TTC549 (cell line): Measurements from ENCODE around the gene NXPE1.
"Not testable (repeated sequence)": the region's sequence is repeated elsewhere in the genome, so short reads cannot be mapped to it uniquely, and the experiment has no call there.

Experiments
- FAIRE-seq: peaks from 2 replicates; lab custom pipeline; 2012; peaks lifted over from hg19 to GRCh38; lab: Jason Lieb, UNC

NXPE1 gene

GRCh38 chr11:114559425-114560310 is at the start of gene NXPE1:
Gene NXPE1, minus strand, starts transcription at chr11:114559881. Its CDS starts 8,680 bp downstream, at chr11:114551201.
- FAIRE-seq: no peak

- FAIRE-seq: no peak
These were observed 49.7 kb upstream of the NXPE1 start for GRCh38 chr11:114609429-114609828.

GRCh38 chr11:114608605-114609004 is 48.9 kb upstream of the NXPE1 start:
- FAIRE-seq: not testable (repeated sequence)

GRCh38 chr11:114607753-114608459 is 48.2 kb upstream of the NXPE1 start:
- no peak for FAIRE-seq

- FAIRE-seq: not testable (repeated sequence)
These were observed 47.1 kb upstream of the NXPE1 start for GRCh38 chr11:114606802-114607075.

GRCh38 chr11:114606003-114606801 is 46.5 kb upstream of the NXPE1 start:
- no peak for FAIRE-seq

GRCh38 chr11:114605370-114605769 is 45.7 kb upstream of the NXPE1 start:
- FAIRE-seq: no peak

- FAIRE-seq: no peak
These were observed 45.2 kb upstream of the NXPE1 start for GRCh38 chr11:114604886-114605285.

GRCh38 chr11:114604179-114604813 is 44.6 kb upstream of the NXPE1 start:
- no peak for FAIRE-seq

GRCh38 chr11:114603151-114603550 is 43.5 kb upstream of the NXPE1 start:
- FAIRE-seq: not testable (repeated sequence)

GRCh38 chr11:114598461-114598860 is 38.8 kb upstream of the NXPE1 start:
- no peak for FAIRE-seq

- FAIRE-seq: no peak
These were observed 36.7 kb upstream of the NXPE1 start for GRCh38 chr11:114596175-114596919.

GRCh38 chr11:114595571-114595970 is 35.9 kb upstream of the NXPE1 start, which contains the start of gene NXPE4:
Gene NXPE4, minus strand, starts transcription at chr11:114595786. Its CDS starts 1,027 bp downstream, at chr11:114594759.
- FAIRE-seq: no peak

- FAIRE-seq: no peak
These were observed 35.0 kb upstream of the NXPE1 start for GRCh38 chr11:114594703-114595102.

- no peak for FAIRE-seq
These were observed 27.8 kb upstream of the NXPE1 start for GRCh38 chr11:114587398-114587953.

- no peak for FAIRE-seq
These were observed 27.1 kb upstream of the NXPE1 start for GRCh38 chr11:114586797-114587196.

GRCh38 chr11:114571712-114572111 is 12.0 kb upstream of the NXPE1 start:
- FAIRE-seq: no peak

GRCh38 chr11:114569801-114570200 is 10.1 kb upstream of the NXPE1 start:
- no peak for FAIRE-seq

- no peak for FAIRE-seq
These were observed 6.6 kb upstream of the NXPE1 start for GRCh38 chr11:114566276-114566675.

- FAIRE-seq: no peak
These were observed 5.2 kb upstream of the NXPE1 start for GRCh38 chr11:114564831-114565230.

- no peak for FAIRE-seq
These were observed 3.4 kb upstream of the NXPE1 start for GRCh38 chr11:114563077-114563476.
